ENCODE results near the gene PLD5.

PLD5 gene

GRCh38 chr1:242219905-242220304 lies 304.6 kb downstream of the PLD5 start:
- TF ChIP-seq FOXM1 (IDR thresholded peaks at IDR 0.05; ENCODE audit: borderline replicate concordance, low read depth), result no peak
- no peak for TF ChIP-seq YY1 (IDR thresholded peaks at IDR 0.05; ENCODE audit: low read depth)
- TF ChIP-seq EP300 (IDR thresholded peaks at IDR 0.05; ENCODE audit: borderline replicate concordance), result no peak
- no peak for TF ChIP-seq REST (IDR thresholded peaks at IDR 0.05; ENCODE audit: low read depth)
- no peak for TF ChIP-seq EGR1 (IDR thresholded peaks at IDR 0.05)
- no peak for TF ChIP-seq TEAD4 (IDR thresholded peaks at IDR 0.05)
- no peak for TF ChIP-seq RAD21 (IDR thresholded peaks at IDR 0.05; ENCODE audit: low read depth)

- TF ChIP-seq RAD21 (IDR thresholded peaks at IDR 0.05; ENCODE audit: low read depth) (no peak), CEBPB (IDR thresholded peaks at IDR 0.05) (no peak), TEAD4 (IDR thresholded peaks at IDR 0.05) (no peak), TCF12 (IDR thresholded peaks at IDR 0.05; ENCODE audit: low read depth) (no peak), EGR1 (IDR thresholded peaks at IDR 0.05) (no peak), REST (IDR thresholded peaks at IDR 0.05; ENCODE audit: low read depth) (no peak), FOXM1 (IDR thresholded peaks at IDR 0.05; ENCODE audit: borderline replicate concordance, low read depth) (no peak), TAF1 (IDR thresholded peaks at IDR 0.05; ENCODE audit: low read depth) (no peak), EP300 (IDR thresholded peaks at IDR 0.05; ENCODE audit: borderline replicate concordance) (no peak), ZBTB7A (IDR thresholded peaks at IDR 0.05; ENCODE audit: low read depth) (no peak), YY1 (IDR thresholded peaks at IDR 0.05; ENCODE audit: low read depth) (no peak), MAX (IDR thresholded peaks at IDR 0.05) (no peak), CREB1 (IDR thresholded peaks at IDR 0.05; ENCODE audit: low read depth) (no peak), NFIC (IDR thresholded peaks at IDR 0.05) (no peak), USF1 (IDR thresholded peaks at IDR 0.05) (no peak)
These were observed 305.1 kb downstream of the PLD5 start for GRCh38 chr1:242219298-242219901.

GRCh38 chr1:242216368-242216767 lies 308.1 kb downstream of the PLD5 start:
- TF ChIP-seq TCF12 (IDR thresholded peaks at IDR 0.05; ENCODE audit: low read depth) (no peak), EGR1 (IDR thresholded peaks at IDR 0.05) (no peak), TEAD4 (IDR thresholded peaks at IDR 0.05) (no peak)

- TF ChIP-seq TEAD4 (IDR thresholded peaks at IDR 0.05), result no peak
- no peak for TF ChIP-seq RAD21 (IDR thresholded peaks at IDR 0.05; ENCODE audit: low read depth)
- TF ChIP-seq YY1 (IDR thresholded peaks at IDR 0.05; ENCODE audit: low read depth), result no peak
- TF ChIP-seq TCF12 (IDR thresholded peaks at IDR 0.05; ENCODE audit: low read depth), result no peak
- no peak for TF ChIP-seq CREB1 (IDR thresholded peaks at IDR 0.05; ENCODE audit: low read depth)
- no peak for TF ChIP-seq EP300 (IDR thresholded peaks at IDR 0.05; ENCODE audit: borderline replicate concordance)
- no peak for TF ChIP-seq MAX (IDR thresholded peaks at IDR 0.05)
- no peak for TF ChIP-seq FOXM1 (IDR thresholded peaks at IDR 0.05; ENCODE audit: borderline replicate concordance, low read depth)
- no peak for TF ChIP-seq USF1 (IDR thresholded peaks at IDR 0.05)
- no peak for TF ChIP-seq EGR1 (IDR thresholded peaks at IDR 0.05)
- no peak for TF ChIP-seq ZBTB7A (IDR thresholded peaks at IDR 0.05; ENCODE audit: low read depth)
- TF ChIP-seq NFIC (IDR thresholded peaks at IDR 0.05), result no peak
- TF ChIP-seq REST (IDR thresholded peaks at IDR 0.05; ENCODE audit: low read depth), result no peak
- TF ChIP-seq TAF1 (IDR thresholded peaks at IDR 0.05; ENCODE audit: low read depth), result no peak
- TF ChIP-seq CEBPB (IDR thresholded peaks at IDR 0.05), result no peak
These were observed 312.1 kb downstream of the PLD5 start for GRCh38 chr1:242212401-242212800.
